CD4-positive, alpha-beta T cell treated with Interleukin-6 for 4 hours (primary cell): ENCODE measurements around the gene MISP3.
A peak's percentile ranks its signal among the peaks of the same experiment; 100 is the strongest.
"Not testable (repeated sequence)": the region's sequence is repeated elsewhere in the genome, so short reads cannot be mapped to it uniquely, and the experiment has no call there.

Experiments used
- DNase-seq: peaks from one replicate; pipeline ENCODE4 v3.0.0-alpha.2; 2020; ENCODE audit warnings: mixed read lengths

The MISP3 gene

DNA sequence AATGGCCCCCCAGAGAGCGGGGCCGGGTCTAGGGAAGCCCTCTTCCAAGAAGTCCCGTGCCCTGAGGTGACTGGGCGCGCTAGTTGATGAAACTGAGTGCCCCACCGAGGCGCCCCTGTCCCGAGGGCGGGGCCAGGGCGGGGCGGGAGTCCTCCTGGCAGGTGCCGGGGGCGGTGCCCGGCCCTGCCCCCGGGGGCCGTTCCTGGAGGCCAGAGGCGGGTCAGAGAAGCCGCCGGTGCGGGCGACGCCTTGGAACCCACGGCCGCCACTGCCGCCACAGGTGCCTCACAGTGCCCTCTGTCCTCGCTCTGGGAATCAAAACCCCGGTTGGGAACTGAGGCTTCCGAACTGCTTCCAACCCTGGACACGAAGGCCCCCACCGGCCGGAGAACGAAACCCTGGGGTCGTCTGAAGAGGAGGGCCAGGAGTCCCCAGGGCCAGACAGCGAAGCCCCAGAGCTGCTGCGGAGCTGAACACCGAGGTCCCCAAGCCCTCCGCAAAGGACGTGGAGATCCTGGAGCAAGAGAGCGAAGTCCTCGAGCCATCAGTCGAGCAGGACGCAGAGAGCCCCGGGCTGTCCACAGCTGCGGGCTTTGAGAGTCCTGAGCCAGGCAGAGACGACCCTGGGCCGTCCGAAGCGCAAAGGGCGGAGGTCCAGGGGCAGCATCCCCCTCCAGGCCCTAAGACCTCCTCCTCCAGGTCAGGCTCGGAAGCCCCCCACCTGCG lies at the start of gene MISP3:
Gene MISP3 (plus strand): TSS at position 252 of the 726 bp plus-strand sequence. CDS start 524 bp downstream, outside the sequence.
- peak; percentile 47 for DNase-seq

DNA sequence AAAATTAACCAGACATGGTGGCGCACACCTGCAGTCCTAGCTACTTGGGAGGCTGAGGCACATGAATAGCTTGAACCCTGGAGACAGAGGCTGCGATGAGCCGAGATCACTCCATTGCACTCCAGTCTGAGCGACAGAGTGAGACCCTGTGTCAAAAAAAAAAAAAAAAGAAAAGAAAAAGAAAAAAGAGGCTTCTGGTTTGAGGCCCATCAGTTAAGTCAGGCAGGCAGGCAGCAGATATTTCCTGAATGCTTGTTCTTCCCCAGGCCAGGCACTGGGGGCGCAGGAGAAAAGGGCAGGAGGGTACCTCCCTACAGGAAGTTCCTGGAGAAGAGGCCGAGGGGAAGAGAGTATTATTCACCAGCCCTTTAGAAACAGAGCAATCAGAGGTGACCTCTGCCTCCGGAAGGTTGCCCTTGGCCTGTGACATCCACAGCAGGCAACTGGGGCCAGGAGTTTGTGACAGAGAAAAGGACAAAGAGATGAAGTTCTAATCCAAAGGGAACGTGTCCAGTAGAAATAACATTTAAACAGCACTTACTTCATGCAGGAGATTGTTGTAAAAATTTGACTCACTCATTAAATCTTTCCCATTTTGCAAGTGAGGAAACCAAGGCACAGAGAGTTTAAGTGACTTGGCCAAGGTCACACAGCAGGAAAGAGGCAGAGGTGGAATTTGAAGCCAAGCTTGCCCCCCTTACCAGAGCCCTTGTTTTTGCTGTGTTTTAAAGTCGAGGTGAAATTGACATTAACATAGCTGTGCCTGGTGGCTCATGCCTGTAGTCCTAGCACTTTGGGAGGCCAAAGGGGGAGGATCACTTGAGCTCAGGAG lies 49.0 kb upstream of the MISP3 start:
- DNase-seq: peak; percentile 50

DNA sequence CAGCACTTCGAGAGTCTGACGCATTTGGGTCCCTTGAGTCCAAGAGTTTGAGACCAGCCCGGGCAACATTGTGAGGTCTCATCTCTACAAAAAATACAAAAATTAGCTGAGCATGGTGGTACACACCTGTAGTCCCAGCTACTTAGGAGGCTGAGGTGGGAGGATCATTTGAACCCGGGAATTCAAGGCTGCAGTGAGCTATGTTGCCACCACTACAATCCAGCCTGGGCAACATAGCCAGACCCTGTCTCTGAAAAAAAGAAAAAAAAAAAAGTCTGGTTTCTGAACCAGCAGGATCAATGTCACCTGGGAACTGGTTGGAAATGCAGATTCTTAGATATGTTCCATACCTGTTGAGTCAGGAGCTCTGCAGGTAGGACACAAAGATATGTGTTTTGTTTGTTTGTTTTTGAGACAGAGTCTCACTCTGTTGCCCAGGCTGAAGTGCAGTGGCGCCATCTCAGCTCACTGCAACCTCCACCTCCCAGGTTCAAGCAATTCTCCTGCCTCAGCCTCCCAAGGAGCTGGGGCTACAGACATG lies 45.9 kb upstream of the MISP3 start:
- DNase-seq: not testable (repeated sequence)

DNA sequence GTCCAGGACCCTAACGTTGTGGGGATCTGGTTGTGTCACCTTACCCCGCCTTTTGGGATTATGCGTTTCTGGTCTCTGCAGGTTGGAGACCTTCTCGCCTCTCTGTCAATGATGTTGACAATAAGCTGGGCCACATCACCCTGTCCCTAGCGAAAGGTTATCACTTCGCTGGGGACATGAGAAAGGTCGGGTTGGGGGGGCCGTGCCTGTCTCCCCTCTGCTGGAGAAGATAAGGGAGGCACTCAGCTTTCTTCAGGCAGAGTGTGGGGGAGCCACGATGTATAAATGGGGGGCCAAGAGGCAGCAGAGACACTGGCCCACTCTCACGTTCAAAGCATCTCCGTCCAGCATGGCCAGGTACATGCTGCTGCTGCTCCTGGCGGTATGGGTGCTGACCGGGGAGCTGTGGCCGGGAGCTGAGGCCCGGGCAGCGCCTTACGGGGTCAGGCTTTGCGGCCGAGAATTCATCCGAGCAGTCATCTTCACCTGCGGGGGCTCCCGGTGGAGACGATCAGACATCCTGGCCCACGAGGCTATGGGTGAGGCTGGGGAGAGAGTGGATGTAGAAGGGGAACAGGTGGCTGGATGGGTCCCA lies 44.6 kb upstream of the MISP3 start, which contains the start of gene RLN3:
Gene RLN3 (plus strand): TSS at position 293 of the 595 bp plus-strand sequence. CDS start 57 bp downstream, at position 350.
- no peak for DNase-seq

DNA sequence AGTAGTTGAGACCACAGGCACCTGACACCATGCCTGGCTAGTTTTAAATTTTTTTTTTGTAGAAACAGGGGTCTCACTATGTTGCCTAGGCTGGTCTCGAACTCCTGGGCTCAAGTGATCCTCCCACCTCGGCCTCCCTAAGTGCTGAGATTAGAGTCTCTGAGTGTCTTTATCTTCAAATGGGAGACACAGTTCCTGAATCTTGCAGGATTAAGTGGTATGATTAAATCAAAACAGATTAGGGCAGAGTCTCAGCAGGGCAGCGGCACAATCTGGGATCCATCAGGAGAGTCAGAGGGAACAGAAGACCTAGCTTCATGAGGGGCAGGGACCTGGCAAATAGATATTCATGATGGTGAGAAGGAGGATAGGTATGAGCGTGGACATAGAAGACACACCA lies 43.7 kb upstream of the MISP3 start:
- no peak for DNase-seq

DNA sequence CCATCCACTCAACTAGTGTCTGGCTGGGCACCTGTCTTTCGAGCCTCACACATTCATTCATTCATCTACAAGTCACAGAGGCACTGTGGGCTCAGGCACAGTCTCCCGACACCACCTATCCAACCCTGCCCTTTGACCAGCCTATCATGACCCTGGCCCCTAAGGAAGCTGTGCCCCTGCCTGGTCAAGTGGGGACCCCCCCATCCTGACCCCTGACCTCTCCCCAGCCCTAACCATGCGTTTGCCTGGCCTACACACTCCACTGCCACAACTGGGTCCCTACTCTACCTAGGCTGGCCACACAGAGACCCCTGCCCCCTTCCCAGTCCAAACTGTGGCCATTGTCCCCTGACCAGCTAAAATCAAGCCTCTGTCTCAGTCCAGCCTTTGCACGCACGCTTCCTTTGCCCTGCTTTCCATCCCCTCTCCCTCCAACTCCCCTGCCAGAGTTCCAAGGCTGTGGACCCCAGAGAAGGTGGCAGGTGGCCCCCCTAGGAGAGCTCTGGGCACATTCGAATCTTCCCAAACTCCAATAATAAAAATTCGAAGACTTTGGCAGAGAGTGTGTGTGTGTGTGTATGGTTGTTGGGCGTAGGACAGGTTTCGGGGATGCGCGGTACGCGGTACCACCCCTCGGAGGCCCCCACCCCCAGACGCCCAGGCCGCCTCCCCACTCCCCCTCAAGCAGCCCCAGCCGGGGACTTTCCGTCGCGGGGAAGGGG lies 41.4 kb upstream of the MISP3 start:
- peak; percentile 88 for DNase-seq

DNA sequence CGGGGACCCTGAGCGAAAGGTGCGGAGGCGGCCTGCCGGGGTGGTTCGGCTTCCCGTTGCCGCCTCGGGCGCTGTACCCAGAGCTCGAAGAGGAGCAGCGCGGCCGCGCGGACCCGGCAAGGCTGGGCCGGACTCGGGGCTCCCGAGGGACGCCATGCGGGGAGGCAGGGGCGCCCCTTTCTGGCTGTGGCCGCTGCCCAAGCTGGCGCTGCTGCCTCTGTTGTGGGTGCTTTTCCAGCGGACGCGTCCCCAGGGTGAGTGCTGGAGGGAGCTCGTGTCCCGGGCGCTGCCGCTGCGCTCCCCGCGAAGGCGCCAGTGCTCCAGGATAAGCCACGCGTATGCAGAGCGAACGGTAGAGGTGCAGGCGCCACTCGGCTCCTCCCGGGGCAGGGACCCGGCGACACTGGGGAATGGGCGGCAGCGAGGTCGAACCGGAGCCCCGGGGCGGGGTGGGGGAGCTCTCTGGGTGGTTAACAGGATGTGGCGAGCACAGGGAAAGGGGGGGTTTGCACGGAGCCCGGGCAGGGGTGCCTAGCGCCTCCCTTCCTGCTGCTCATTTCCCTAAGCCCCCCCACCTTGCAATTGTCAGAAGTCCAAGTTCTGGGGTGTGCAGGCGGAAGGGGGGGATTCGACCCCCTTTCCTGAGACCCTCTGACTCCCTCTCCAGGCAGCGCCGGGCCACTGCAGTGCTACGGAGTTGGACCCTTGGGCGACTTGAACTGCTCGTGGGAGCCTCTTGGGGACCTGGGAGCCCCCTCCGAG lies 40.7 kb upstream of the MISP3 start, which contains the start of gene IL27RA:
Gene IL27RA (plus strand): TSS at position 44 of the 762 bp plus-strand sequence. CDS start 111 bp downstream, at position 155.
- peak; percentile 91 for DNase-seq

DNA sequence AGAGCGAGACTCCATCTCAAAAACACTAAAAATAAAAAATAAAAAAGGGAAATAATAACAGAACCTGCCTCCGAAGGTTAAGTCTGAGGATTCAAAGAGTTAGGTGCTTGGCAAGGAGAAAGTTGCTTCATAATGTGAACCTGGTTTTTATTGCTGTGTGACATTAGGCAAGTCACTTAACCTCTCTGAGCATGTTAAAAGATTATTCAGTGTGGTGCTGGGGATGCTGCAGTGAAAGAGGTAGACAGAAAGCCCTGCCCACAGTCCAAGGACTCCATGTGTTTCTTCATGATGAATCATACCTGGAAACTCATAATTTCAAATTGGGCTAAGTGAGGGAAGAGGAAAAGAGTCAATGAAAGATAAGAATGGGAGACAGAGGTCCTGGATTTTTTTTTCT lies 38.6 kb upstream of the MISP3 start:
- no peak for DNase-seq

DNA sequence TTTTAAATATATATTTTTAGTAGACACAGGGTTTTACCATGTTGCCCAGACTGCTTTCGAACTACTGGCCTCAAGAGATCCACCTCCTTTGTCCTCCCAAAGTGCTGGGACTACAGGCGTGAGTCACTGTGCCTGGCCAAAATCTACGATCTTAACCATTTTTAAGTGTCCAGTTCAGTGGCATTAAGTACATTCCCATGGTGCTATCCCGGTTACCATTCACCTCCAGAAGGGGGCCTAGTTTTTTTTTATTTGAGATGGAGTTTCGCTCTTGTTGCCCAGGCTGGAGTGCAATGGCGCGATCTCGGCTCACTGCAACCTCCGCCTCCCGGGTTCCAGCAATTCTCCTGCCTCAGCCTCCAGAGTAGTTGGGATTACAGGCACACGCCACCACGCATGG lies 37.4 kb upstream of the MISP3 start:
- DNase-seq: not testable (repeated sequence)

DNA sequence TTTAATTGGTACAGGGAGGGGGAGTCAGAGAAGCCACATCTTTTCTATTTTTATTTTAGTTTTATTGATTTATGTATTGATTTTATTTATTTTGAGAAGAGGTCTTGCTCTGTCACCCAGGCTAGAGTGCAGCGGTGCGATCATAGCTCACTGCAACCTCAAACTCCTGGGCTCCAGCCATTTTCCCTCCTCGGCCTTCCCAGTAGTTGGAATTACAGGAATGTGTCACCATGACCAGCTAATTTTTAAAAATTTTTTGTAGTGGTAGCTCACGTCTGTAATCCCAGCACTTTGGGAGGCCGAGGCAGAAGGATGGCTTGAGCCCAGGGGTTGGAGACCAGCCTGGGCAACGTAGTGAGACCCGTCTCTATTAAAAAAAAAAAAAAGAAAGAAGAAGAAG lies 36.9 kb upstream of the MISP3 start:
- no peak for DNase-seq

DNA sequence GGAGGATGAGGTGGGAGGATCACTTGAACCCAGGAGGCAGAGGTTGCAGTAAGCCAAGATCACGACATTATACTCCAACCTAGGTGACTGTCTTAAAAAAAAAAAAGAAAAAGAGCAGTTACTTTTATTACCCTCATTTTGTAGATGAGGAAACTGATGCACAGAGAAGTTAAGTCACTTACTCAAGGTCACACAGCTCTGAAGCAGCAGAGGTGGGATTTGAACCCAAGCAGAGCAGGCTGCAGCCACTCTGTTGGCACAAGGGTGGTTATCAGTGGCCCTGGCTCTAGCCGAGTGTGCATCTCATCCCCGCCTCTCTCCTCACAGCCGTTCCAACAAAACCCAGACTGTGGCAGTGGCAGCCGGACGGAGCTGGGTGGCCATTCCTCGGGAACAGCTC lies 33.4 kb upstream of the MISP3 start:
- DNase-seq: no peak

DNA sequence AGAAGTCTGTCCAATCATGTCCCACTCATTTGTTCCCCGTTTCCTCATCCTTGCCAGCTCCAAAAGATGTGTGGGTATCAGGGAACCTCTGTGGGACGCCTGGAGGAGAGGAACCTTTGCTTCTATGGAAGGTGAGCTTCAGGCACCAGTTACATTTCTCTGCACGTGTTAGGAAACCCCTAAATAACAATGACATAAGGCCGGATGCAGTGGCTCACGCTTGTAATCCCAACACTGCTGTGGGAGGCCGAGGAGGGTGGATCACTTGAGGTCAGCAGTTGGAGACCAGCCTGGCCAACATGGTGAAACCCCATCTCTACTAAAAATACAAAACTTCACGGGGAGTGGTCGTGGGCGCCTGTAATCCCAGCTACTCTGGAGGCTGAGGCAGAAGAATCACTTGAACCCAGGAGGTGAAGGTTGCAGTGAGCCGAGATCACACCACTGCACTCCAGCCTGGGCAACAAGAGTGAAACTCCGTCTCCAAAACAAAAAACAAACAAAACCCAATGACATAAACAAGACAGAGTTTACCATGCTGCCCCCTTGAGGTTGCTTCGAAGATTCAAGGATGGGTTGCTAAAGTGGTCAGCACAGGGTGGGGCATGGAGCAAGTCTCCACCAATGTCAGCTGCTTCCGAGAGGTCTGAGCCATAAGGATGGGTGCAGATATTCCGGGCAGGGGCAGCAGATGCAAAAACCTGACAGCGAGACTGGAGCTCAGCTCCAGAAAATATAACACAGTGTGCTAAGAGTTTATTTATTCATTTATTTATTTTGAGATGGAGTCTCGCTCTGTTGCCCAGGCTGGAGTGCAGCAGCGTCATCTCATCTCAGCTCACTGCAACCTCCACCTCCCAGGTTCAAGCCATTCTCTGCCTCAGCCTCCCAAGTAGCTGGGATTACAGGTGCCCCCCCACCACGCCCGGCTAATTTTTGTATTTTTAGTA lies 29.7 kb upstream of the MISP3 start:
- DNase-seq: peak; percentile 52

DNA sequence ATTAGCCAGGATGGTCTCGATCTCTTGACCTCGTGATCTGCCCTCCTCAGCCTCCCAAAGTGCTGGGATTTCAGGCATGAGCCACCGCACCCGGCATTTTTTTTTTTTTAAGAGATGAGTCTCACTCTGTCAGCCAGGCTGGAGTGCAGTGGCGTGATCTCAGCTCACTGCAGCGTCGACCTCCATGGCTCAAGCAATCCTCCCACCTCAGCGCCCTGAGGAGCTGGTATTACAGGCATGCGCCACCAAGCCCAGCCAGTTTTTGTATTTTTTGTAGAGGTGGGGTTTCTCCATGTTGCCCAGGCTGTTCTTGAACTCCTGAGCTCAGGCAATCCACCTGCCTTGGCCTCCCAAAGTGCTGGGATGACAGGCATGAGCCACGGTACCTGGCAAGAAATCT lies 24.7 kb upstream of the MISP3 start:
- DNase-seq: not testable (repeated sequence)

DNA sequence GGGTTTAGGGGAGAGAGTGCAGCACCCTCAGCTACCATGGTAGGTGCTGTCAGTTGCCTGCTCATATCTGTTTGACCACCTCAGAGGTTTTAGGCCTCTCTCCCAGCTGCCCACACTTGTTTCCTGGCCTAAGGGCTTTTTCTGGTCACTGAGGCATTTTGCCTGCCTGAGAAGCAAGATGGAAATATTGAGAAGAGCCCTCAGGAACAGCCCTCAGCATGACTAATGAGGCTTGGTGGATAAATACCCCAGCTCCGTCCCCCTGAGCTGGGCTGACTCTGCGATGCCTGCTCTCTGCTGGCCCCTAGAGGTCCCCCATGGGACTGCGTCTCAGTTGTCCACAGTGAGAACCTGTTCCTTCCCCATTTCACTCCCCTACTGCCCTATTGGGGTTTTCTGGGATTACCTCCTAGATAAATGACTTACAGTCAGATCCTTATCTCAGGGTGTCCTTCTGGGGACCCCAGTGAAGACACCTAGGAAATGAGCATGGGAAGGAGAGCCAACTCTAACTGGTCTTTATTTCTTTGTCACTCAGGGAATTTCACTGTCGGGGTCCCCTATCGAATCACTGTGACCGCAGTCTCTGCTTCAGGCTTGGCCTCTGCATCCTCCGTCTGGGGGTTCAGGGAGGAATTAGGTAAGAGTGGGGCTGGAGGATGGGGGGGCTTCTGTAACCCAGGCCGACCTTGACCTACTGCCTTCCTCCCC lies 24.0 kb upstream of the MISP3 start:
- DNase-seq: peak; percentile 82

DNA sequence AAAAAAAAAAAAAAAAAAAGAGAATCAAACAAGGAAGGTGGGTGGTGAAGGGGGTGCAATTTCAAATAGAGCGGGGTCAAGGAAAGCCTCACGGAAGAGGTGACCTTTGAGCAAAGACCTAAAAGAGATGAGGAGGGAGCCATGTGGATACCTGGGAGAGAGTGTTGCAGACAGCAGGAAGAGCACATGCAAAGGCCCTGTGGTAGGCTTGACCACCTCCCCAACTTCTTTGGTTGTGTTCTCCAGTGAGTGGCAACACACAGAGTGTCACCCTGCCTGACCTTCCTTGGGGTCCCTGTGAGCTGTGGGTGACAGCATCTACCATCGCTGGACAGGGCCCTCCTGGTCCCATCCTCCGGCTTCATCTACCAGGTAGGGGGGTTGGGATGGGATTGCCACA lies 22.1 kb upstream of the MISP3 start:
- no peak for DNase-seq

DNA sequence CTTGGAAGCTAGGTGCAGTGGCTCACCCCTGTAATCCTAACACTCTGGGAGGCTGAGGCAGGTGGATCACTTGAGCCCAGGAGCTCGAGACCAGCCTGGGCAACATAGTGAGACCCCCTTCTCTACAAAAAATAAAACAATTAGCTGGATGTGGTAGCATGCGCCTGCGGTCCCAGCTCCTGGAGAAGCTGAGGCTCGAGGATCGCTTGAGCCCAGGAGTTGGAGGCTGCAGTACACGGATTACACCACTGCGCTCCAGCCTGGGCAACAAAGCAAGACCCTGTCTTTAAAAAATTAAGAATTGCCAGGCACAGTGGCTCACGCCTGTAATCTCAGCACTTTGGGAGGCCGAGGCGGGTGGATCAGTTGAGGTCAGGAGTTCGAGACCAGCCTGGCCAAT lies 21.6 kb upstream of the MISP3 start:
- not testable (repeated sequence) for DNase-seq

DNA sequence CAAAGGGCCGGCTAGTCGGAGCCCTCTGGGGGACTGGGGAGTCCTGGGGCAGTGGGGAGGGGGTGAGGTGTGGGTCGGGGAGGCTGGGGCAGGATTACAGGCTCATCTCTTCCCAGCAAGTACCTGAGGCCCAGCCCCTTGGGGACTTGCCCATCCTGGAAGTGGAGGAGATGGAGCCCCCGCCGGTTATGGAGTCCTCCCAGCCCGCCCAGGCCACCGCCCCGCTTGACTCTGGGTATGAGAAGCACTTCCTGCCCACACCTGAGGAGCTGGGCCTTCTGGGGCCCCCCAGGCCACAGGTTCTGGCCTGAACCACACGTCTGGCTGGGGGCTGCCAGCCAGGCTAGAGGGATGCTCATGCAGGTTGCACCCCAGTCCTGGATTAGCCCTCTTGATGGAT lies 20.6 kb upstream of the MISP3 start:
- DNase-seq: no peak

DNA sequence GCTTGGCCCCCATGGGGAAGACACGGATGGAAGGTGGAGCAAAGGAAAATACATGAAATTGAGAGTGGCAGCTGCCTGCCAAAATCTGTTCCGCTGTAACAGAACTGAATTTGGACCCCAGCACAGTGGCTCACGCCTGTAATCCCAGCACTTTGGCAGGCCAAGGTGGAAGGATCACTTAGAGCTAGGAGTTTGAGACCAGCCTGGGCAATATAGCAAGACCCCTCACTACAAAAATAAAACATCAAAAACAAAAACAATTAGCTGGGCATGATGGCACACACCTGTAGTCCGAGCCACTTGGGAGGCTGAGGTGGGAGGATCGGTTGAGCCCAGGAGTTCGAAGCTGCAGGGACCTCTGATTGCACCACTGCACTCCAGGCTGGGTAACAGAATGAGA lies 20.1 kb upstream of the MISP3 start:
- DNase-seq: no peak

DNA sequence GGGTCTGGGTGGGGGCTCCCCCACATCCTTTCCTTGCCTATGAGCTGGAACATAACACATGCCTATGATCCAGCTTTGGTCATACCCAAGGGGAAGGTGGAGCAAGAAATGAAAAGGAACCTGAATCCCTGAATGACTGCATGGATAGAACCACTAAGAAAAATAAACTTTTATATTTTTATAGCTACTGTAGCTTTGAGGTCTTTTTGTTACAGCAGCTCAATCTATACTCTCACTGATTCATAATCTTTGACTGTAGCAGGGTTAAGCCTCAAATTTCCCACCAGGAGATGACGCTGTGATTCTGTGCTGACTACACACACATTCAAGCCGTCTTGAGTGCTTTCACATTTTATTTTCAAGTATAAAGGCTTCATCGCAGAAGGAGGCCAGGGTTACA lies 19.6 kb upstream of the MISP3 start:
- DNase-seq: no peak

DNA sequence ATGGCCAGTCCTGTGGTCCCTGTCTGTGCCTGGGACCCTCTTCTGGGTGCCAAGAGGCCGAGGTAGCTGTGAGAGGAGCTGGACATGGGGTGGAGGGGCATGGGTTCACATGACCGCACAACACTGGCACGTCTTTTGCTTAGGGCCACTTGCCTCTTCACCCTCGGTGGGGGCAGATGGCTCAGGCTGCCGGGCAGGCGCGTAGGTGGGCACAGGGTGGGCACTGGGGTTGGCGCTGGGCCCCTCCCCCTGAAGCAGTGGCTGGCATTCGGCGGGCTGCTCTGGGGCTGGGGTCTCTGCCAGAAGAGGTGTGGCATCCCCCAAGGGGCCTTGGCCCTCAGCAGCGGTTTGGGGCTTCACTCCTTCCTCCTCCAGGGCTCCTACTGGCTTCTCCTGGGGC lies 19.1 kb upstream of the MISP3 start:
- no peak for DNase-seq
